Measurements from ENCODE around the gene RIIAD1. TPM values are rescaled to one million over a fixed set of nuclear protein-coding genes. Genes with fewer than 3 reads are reported as not detected.

The RIIAD1 gene
- total and polyA plus RNA-seq, 9 donors: 0.51 to 34.9 (median 0.61) TPM; not detected in 5

GRCh38 chr1:151741516-151741915 lies 20.2 kb downstream of the RIIAD1 start:
- no peak overlapping the region for H3K27ac ChIP-seq
- no peak overlapping the region for H3K4me3 ChIP-seq
- H3K9me3 ChIP-seq: no peaks in the 10 kb centered on the region
- WGBS, 3 donors: 80 to 87% (median 87%) methylated on average over 4 of the region's 4 CpGs
- no peaks in the 10 kb centered on the region for H3K36me3 ChIP-seq
- H3K27me3 ChIP-seq: no peaks in the 10 kb centered on the region
- TF ChIP-seq CTCF (IDR thresholded peaks at IDR 0.05): no peak
- no peak for TF ChIP-seq EP300 (IDR thresholded peaks at IDR 0.05)
- TF ChIP-seq POLR2A (IDR thresholded peaks at IDR 0.05): no peak
- DNase-seq: no peak
- H3K4me1 ChIP-seq (ENCODE audit: insufficient read depth): no peaks in the 10 kb centered on the region
- intact Hi-C loops (cut with DNase I): no loop called here

GRCh38 chr1:151756291-151756690 lies 35.0 kb downstream of the RIIAD1 start:
- H3K9me3 ChIP-seq: no peaks in the 10 kb centered on the region
- H3K4me1 ChIP-seq (ENCODE audit: insufficient read depth): no peaks in the 10 kb centered on the region
- H3K4me3 ChIP-seq: no peak overlapping the region
- no peak for DNase-seq
- TF ChIP-seq EP300 (IDR thresholded peaks at IDR 0.05): no peak
- intact Hi-C loops (cut with DNase I): no loop called here
- H3K27me3 ChIP-seq: no peaks in the 10 kb centered on the region
- H3K36me3 ChIP-seq: no peaks in the 10 kb centered on the region
- 60 to 70% (median 70%) methylated on average over 1 of the region's 1 CpG for WGBS, 3 donors
- no peak overlapping the region for H3K27ac ChIP-seq

GRCh38 chr1:151759241-151759640 lies 37.9 kb downstream of the RIIAD1 start:
- Histone ChIP-seq H3K27ac (no peak overlapping the region), H3K9me3 (no peaks in the 10 kb centered on the region), H3K4me1 (ENCODE audit: insufficient read depth) (peaks cover 2% of the 10 kb centered on the region), H3K36me3 (no peaks in the 10 kb centered on the region), H3K4me3 (no peak overlapping the region), H3K27me3 (no peaks in the 10 kb centered on the region)
- DNase-seq: no peak
- TF ChIP-seq CTCF (IDR thresholded peaks at IDR 0.05): no peak
- TF ChIP-seq POLR2A (IDR thresholded peaks at IDR 0.05): no peak
- no peak for TF ChIP-seq EP300 (IDR thresholded peaks at IDR 0.05)
- intact Hi-C loops (cut with DNase I): no loop called here

- DNase-seq: no peak
- 74 to 91% (median 87%) methylated on average over 7 of the region's 7 CpGs for WGBS, 3 donors
- Histone ChIP-seq H3K9me3 (no peaks in the 10 kb centered on the region), H3K4me3 (no peak overlapping the region), H3K27me3 (no peaks in the 10 kb centered on the region), H3K27ac (no peak overlapping the region), H3K36me3 (no peaks in the 10 kb centered on the region), H3K4me1 (ENCODE audit: insufficient read depth) (peaks cover 2% of the 10 kb centered on the region)
- TF ChIP-seq EP300 (IDR thresholded peaks at IDR 0.05) (no peak), CTCF (IDR thresholded peaks at IDR 0.05) (no peak), POLR2A (IDR thresholded peaks at IDR 0.05) (no peak)
- intact Hi-C loops (cut with DNase I): no loop called here
Observed at GRCh38 chr1:151760597-151761385, 39.5 kb downstream of the RIIAD1 start.
